Choroid plexus epithelial cell (primary cell): ENCODE measurements around the gene PTPN14.
A peak's percentile ranks its signal among the peaks of the same experiment; 100 is the strongest.

Experiments used
- DNase-seq: peaks from one replicate; pipeline ENCODE4 v3.0.0-alpha.2; 2010; ENCODE audit warnings: low read depth
- H3K4me3 ChIP-seq: 2 replicates; pipeline ENCODE4 v1.5.1; 2011; ENCODE audit warnings: low read depth, mild to moderate bottlenecking, control low read depth, low read length, moderate library complexity
- TF ChIP-seq, protein P1 (sequence below): conservative IDR thresholded peaks from 2 replicates; pipeline ENCODE4 v1.5.1; 2011; ENCODE audit warnings: low read depth, mild to moderate bottlenecking, control low read depth, inconsistent platforms, low read length, moderate library complexity

Gene PTPN14

DNA sequence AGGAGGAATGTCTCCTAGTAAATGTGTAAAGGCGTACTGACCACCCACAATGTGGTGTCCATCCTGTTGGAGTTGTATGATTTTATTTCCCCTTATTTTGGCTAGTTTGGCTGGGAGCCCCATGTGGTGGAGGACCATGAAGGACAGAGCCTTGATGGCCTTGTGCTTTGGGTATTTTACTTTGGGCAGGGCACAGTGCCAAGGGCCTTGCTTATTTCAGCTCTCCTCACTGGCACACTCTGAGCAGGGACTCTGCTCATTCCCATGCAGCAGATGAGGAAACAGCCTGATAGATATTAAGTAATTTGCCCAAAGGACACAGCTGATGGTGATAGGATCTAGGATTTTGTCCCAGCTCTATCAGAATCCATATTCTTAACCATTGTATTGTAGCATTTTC lies 220.2 kb downstream of the PTPN14 start:
- TF ChIP-seq, protein P1, sequence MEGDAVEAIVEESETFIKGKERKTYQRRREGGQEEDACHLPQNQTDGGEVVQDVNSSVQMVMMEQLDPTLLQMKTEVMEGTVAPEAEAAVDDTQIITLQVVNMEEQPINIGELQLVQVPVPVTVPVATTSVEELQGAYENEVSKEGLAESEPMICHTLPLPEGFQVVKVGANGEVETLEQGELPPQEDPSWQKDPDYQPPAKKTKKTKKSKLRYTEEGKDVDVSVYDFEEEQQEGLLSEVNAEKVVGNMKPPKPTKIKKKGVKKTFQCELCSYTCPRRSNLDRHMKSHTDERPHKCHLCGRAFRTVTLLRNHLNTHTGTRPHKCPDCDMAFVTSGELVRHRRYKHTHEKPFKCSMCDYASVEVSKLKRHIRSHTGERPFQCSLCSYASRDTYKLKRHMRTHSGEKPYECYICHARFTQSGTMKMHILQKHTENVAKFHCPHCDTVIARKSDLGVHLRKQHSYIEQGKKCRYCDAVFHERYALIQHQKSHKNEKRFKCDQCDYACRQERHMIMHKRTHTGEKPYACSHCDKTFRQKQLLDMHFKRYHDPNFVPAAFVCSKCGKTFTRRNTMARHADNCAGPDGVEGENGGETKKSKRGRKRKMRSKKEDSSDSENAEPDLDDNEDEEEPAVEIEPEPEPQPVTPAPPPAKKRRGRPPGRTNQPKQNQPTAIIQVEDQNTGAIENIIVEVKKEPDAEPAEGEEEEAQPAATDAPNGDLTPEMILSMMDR, result no peak
- no peak for DNase-seq
- H3K4me3 ChIP-seq, result no peak overlapping the region

DNA sequence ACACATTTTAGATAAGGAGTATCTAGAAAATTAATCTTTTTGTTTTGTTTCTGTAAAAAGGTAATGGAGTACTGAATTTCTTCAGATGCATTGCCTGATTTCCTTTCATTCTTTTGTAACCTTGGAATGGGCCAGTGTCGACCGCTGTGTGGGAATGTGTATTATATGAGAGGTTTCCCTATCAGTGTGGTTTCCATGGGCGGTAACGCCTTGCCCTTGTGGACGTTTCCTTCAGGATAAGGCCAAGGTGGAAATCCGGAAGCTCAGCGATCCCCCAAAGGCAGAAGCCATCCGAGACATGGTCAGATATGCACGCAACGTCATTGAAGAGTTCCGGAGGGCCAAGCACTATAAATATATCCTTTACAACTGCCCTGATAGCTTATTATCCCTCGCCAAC lies 220.7 kb downstream of the PTPN14 start:
- DNase-seq, result no peak
- H3K4me3 ChIP-seq, result no peak overlapping the region
- TF ChIP-seq, protein P1, result no peak

DNA sequence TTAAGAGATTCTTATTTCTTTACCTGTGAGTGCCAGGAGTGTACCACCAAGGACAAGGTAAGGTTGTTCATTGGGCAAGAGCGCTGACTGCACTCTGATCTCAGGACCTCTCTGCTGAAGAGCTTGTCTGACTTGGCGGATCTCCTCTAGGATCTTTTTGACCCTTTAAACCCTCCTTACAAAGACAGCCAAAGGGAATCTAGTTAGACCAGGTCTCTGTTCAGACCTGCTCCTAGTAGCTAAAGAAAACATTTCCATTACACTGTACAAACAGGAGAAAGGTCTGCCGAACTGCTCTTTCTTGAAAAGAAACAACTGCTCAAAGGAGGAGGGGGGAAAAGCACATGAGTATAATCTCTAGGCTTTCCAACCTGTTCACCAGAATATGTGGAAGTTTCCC lies 221.2 kb downstream of the PTPN14 start:
- DNase-seq, result no peak
- no peak overlapping the region for H3K4me3 ChIP-seq
- TF ChIP-seq, protein P1, result no peak

DNA sequence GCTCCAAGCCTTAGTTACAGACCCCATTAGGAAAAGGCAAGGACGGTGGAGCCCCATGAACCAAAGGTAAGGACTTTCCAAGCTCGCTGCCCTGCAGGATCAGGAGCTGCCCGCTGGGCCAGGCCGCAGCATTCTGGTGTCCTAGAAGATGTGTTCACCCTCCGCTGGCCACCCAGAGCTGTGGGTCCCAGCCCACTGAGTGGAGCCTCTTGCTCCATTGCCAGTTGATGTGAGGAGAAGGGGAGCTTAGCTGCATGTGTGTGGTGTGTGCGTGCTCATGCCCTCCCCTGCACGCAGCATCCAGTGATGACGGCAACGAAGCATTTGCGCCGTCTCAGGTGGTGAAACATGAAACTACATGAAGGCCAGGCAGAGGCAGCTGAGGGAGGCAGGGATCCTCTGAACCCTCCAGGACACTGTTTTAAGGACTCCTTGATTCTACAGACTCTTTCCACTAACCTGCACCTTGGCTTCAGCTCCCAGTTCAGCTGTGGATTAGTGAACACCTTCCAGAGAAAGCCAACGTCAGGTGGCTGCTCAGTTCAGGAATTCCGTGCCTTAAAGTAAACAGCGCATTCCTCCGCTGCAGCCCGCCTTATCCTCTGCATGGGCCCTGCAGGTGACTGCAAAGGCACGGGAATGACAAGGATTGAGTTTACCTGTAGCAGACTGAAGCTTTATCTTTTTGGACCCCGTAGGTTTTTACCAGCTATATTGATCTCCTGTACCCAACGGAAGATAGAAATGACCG lies 221.8 kb downstream of the PTPN14 start:
- DNase-seq, result no peak
- TF ChIP-seq, protein P1, result no peak
- H3K4me3 ChIP-seq, result no peak overlapping the region

DNA sequence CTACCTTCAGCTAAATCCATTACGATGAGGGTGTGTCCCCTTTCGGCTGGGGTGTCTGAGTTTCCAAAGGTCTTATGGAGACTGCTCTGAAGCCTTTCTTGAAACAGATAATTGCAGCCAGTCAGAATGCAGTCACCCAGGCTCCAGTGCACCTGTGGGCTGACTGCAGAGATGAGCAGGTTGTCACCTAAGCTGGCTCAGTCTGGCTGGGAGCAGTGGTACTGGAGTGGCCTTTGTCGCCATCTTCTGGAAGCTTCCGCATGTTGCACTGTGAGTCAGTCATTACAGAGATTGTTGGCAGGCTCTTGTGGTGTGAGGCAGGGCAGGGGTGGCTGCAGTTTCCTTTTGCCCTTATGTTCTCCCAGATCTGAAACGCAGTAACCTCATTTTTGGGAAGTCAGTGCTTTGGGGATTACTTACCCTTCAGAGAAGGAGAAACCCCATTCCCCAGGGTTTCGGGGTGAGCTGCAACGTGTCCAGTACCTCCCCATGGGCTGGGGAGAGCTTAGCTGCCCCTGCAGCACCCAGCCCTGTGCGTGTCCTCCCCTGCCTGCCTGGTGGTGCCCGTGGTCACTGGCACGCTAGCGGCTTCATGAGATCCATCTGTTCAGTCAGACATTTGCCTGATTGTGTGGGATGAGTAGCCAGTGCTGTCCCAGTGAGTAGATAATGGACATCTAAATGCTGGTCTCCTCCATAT lies 222.5 kb downstream of the PTPN14 start:
- H3K4me3 ChIP-seq, result no peak overlapping the region
- TF ChIP-seq, protein P1, result peak; percentile 96
- DNase-seq, result peak; percentile 88

DNA sequence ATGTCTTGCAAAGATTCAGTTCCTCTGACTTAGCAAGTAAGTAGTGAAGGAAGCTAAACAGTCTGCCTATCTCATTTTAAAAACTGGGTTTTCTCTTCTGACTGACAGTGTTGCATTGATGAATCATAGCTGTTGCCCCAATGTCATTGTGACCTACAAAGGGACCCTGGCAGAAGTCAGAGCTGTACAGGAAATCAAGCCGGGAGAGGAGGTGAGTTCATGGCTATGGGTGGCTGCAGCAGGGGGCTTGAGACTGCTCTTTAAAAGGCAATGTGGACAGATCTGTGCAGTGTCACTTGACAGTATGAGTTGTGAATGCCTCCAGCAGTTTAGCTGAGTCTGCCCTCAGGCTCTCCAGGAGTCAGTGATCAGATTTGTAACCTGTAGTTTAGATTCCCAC lies 223.9 kb downstream of the PTPN14 start:
- DNase-seq, result no peak
- no peak overlapping the region for H3K4me3 ChIP-seq
- TF ChIP-seq, protein P1, result no peak
